Renal pelvis (tissue), 4 donors: Measurements from ENCODE around the gene ZFYVE9. TPM values are rescaled to one million over a fixed set of nuclear protein-coding genes. Genes with fewer than 3 reads are reported as not detected.

ENCODE experiments used
- DNase-seq: peaks from one replicate; pipeline ENCODE4 v3.0.0-alpha.2; 2013
- polyA plus RNA-seq, 3 donors: library from polyadenylated mRNA; unstranded; fragments of 120-200 nt; gene quantifications; one replicate each; pipeline ENCODE4 v1.2.1, GENCODE V29; 2013; ENCODE audit not compliant: insufficient read length in 3 of 3

The ZFYVE9 gene
- polyA plus RNA-seq, 3 donors = 31.3 to 34.7 (median 32.4) TPM

DNA sequence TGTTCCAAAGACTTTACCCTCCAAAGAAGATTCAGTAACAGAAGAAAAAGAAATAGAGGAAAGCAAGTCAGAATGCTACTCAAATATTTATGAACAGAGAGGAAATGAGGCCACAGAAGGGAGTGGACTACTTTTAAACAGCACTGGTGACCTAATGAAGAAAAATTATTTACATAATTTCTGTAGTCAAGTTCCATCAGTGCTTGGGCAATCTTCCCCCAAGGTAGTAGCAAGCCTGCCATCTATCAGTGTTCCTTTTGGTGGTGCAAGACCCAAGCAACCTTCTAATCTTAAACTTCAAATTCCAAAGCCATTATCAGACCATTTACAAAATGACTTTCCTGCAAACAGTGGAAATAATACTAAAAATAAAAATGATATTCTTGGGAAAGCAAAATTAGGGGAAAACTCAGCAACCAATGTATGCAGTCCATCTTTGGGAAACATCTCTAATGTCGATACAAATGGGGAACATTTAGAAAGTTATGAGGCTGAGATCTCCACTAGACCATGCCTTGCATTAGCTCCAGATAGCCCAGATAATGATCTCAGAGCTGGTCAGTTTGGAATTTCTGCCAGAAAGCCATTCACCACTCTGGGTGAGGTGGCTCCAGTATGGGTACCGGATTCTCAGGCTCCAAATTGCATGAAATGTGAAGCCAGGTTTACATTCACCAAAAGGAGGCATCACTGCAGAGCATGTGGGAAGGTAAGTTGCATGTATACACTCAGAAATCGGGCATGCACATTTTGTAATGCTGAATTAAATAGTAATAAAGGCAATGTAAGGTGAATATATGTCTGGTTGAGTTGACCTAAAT, 97.2 kb downstream of the ZFYVE9 start:
- no peak for DNase-seq

DNA sequence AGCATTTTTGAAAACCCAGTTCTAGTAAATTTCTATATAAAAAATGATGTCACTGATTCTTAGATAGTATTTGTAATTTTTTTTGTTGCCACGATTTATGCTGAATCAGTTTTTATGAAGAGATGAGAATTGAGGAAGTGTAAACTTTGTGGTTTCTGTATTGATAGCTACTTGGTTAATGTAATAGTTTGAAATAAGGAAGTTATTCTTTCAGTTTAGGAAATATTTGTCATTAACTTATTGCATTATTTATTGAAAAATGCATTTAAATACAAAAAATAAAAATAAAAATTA, 97.8 kb downstream of the ZFYVE9 start:
- DNase-seq = no peak

DNA sequence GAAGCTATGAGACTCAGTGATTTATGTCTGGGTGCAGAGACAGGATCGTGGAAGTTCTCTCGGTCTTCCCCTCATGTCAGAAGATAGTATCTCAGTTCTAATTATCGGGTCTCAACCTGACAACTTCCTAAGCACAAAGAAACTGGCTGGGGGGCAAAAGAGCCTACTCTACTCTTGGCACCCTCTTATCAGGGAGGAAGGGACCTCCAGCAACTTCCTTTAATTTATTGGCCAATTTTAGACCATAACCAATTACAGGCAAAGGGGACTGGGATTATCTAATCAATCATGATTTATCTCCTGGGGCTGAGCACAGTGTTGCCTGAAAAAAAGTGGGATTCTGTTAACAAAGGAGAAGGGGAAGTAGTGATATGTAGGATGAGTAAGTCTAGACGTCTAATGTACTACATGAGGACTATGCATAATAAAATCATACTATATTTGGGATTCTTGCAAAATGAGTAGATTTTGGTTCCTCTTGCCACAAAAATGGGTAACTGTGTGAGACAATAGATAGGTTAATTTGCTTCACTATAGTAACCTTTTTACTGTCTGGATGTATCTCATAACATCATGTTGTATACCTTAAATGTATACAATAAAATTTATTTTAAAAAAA, 98.8 kb downstream of the ZFYVE9 start:
- no peak for DNase-seq

DNA sequence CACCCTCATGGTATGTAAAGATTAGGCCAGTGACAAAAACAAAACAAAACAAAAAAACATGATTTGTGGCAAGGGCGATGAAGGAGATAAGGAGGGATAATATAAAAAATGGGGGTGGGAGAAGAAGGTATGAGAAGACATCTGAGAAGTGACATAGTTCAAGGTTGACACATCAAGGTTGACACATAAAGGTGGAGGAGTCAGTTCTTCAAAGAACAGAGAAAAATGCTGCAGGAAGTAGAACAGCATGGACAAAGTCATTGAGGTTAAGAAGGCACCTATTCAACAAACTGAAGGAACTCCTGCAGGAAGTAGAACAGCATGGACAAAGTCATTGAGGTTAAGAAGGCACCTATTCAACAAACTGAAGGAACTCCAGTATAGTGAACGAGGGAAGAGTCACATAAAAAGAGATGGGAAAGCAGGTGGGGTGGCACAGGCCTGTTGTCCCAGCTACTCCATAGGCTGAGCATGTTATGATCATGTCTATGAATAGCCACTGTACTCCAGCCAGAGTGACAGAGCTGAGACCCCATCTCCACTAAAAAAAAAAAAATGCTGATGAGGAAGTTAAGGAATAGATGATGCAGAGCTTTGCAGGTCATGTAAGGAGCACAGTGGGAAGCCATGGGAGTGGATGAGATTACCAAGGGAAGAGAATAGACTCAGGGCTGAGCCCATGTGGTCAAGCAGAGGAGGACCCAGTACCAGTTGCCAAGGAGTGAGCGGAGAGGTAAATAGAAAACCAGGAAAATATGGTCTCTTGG, 101.5 kb downstream of the ZFYVE9 start:
- DNase-seq = no peak

DNA sequence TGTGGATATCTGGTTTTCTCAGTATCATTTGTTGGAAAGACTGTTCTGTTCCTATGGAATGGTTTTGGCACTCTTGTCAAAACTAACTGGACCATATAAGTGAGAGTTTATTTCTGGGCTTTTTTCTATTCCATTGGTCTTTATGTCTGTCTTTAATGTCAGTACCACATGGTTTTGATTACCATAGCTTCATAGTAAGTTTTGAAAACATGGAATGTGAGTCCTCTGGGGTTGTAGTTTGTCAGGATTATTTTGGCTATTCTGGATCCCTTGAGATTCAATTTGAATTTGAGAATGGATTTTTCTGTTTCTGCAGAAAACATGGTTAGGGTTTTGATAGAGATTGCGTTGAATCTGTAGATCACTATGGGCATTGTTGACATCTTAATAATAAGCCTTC, 107.9 kb downstream of the ZFYVE9 start:
- DNase-seq = no peak

DNA sequence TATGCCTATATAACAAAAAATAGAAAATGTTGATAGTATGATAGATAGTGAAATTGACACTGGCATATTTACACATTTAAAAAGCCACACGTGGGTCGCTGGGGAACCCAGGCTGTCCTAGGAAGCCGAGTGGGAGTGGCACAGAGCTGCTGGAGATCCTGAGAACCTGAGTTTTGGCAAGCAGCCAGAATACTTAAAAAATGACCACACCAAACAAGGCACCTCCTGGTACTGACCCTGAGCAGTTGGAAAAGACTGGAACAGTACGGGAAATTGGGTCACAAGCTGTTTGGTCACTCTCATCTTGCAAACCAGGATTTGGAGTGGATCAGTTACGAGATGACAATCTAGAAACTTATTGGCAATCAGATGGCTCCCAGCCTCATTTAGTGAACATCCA, 111.5 kb downstream of the ZFYVE9 start:
- no peak for DNase-seq

DNA sequence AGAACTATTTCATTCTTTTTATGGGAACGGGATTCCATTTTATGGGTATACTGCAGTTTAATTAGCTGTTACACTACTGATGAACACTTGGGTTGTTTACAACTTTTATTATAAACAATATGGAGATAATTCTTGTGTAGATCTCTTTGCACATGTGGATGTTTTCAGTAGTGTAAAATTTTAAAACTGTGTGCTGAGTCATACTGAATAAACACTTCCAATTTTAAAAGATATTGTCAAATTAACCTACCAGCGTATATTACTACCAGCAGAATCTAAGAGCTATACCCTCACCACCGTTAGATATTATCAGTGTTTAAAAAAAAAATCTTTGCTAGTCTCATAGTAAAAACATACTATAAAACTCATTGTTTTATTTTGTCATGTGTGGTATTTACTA, 118.0 kb downstream of the ZFYVE9 start:
- DNase-seq = no peak

DNA sequence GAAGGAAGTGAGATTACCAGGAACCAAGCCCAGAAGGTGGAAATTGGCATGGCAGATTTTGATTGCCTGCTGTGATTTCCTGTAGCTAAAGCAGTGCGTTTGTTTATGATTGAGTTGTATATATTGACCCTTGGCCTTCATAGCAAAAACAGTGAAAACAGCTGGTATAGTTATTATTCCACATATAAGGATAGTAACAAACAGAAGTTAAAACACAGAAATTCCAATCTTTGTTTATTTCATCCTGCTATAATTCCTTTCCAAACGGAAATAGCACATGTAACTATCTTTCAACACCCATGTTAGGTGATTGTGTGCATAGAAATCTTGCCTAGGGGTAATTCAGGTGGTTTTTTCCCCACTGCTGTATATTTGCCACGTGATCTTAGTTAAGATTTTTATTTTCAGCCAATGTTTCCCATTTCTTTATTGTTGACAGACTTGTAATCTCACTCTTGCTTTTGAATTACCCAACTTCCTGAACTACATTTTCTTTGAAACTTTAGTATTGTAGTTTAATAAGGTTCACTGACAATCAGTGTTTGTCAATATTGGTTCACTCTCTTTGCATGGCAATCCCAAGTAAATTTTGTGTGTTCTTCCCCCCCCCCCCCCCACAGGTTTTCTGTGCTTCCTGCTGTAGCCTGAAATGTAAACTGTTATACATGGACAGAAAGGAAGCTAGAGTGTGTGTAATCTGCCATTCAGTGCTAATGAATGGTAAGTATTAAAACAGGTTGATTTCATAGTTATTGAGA, 121.4 kb downstream of the ZFYVE9 start:
- DNase-seq = no peak

DNA sequence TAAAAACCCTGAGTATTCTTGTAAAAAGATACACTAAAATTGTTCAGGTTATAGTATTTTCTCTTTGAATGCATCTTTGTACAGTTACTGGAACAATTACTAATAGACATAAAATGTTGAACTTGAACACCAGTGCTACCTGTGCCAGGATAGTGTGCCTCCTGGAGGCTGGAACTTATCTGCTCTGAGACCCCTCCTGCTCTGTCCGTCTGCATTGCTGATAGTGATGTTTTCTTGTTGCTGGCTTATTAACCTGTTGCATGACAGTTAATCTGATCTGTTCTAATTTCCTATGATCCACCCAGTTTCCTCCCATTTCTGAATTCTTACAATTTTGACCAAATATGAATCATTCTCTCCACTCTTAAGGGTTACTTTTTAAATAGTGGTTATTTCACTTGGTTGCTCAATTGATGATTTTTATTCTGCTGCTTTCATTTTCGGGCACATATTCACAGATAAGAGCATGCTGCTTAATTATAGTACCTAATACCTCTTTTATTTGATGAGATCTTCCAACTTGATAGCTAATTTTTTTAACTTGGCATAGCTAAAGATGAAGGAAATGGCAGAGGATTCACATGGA, 122.7 kb downstream of the ZFYVE9 start:
- DNase-seq = no peak

DNA sequence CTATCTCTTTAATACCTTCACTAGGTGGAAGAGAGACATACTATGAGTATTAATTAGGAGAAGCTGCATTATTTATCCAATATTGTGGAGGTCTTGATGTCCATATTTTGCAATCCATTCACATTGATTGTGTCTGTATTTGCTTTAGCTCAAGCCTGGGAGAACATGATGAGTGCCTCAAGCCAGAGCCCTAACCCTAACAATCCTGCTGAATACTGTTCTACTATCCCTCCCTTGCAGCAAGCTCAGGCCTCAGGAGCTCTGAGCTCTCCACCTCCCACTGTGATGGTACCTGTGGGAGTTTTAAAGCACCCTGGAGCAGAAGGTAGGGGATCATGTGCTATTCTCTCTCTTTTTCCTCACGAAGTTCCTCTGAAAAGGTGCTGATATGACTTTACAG, 124.6 kb downstream of the ZFYVE9 start:
- DNase-seq = no peak

DNA sequence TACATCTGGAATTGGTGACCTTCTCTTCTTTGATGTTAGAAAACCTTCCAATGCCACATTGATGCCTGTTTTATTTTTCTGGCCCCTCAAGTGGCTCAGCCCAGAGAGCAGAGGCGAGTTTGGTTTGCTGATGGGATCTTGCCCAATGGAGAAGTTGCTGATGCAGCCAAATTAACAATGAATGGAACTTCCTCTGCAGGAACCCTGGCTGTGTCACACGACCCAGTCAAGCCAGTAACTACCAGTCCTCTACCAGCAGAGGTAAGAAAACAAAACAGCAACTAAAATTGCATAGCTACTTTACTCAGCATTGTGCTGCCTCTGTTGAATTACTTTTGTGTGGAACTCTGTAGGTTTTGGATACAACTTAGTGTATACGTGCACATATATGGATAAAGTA, 126.5 kb downstream of the ZFYVE9 start:
- DNase-seq = no peak

DNA sequence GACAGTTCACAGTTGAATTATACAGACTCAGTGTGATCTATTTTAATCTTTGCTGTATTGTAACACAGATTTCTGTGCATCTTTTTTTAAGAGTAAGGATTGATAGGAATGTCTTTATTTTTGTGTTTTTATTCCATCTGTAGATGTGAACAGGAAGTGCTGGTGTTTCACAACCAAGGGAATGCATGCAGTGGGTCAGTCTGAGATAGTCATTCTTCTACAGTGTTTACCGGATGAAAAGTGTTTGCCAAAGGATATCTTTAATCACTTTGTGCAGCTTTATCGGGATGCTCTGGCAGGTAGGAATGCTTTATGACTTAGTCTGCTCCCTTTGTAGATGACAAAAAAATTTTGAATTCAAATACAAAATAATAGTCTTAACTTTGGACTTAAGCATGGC, 139.6 kb downstream of the ZFYVE9 start:
- no peak for DNase-seq

DNA sequence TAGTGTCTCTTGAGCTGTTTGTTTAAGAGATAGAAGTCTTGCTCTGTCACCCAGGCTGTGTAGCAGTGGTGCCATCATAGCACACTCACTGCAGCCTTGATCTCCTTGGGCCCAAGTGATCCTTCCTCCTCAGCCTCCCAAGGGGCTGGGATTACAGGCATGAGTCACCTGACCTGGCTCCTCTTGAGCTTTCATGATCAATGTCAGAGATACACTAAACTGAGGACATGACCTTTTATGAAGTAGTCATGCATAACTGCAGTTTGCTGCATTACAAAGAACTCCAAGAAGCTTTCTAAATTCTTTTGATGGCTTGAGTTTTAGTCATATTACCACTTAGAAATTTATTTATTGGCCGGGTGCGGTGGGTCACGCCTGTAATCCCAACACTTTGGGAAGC, 146.4 kb downstream of the ZFYVE9 start:
- DNase-seq = no peak

DNA sequence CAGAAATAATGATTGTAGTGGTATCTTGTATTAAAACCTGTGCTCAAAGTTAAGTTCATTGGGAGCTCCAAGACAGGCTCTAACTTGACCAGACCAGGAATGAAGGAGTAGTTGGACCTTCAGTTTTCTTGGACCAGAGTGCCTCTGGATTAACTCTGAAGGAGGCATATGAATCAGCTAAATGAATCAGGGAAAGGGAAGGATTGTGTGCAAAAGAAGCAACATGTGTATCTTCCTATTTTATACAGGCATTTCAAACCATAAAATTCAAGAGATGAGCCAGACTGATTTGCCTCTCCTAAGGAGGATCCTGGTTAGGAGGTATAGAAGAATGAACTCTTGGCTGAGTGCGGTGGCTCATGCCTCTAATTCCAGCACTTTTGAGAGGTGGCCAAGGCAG, 152.7 kb downstream of the ZFYVE9 start:
- DNase-seq = no peak

DNA sequence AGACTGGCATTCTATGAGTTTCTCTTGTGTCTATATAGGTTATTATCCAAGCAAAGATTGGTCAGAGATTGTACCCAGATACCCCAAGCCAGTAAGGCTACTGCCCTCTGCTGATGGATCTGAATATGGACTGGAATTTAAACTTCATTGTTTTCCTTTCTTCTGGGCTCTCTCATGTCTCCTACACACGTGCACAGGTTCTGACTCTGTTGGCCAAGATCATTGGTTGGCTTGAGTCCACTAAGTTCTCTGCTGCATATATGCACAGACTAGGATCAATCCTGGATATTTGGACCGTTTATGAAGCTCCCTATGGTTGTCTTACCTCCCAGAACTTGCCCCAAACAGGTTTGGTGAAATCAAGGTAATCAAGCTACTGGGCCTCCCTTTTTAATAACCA, 154.5 kb downstream of the ZFYVE9 start:
- peak; percentile 12 for DNase-seq

DNA sequence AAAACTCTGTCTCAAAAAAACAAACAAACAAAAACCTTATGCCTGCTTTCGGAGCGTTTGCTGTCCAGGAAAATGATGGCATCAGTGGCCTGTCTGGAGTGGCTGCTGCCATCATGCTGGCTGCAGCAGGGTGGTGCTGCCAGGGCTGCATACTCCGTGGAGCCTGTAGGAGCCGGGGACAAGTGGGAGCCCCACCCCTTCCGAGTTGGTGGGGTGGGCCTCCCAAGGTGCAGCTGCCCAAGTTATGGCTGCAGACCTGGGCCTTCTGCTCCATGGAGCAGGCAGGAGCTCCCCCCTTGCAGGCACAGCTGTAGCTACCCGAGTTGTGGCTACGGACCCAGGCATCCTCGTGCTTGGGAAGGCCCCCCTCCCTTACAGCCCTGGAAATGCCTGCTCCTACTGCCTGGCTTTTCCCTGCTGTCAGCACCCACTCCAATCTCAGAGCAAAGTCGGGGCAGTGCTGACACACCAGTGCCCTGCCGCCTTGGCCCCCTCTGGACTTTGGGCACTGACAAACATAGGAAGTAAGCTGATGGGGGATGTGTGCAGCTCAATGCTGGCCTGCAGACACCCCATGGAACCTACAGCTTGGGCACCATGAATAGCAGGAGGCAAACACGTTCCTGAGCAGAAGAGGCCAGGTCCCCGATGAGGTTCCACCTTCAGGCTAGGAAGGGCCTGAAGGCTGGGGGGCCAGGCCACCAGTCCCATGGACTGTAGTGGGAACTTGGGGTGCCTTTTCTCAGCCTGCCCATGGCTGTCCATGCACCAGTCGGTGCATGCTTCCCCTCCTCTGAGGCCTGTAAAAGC, 163.7 kb downstream of the ZFYVE9 start:
- no peak for DNase-seq

DNA sequence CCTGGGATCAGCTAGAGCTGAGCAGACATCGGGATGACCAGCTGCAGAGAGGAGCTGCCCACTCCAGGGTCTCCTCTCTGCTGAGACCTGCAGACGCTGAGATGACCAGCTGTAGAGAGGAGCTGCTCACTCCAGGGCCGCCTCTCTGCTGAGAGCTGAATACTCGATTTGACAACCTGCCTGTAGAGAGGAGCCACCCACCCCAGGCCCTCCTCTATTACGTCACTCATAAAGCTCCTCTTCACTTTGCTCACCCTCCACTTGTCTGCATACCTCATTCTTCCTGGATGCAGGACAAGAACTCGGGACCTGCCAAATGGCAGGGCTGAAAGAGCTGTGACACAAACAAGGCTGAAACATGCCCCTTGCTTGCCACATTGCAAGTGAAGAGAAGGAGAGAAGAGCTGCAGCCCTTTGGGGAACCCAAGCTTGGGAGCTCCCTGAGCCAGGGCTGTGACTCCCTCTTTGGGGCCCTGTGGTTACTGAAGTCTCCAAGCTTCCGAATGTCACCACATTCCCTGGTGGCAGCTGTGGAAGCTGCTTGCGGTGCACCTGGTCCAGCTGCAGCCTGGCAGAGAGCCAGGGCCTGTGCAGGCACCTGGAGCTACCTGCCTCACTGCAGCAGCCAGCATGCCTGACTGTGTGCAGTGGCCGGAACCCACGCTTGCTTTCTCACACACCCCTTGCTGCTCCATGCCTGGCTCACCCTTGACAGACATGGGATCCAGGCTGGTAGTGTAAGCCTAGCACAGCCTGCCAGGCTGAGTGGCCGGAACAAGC, 164.5 kb downstream of the ZFYVE9 start:
- no peak for DNase-seq

DNA sequence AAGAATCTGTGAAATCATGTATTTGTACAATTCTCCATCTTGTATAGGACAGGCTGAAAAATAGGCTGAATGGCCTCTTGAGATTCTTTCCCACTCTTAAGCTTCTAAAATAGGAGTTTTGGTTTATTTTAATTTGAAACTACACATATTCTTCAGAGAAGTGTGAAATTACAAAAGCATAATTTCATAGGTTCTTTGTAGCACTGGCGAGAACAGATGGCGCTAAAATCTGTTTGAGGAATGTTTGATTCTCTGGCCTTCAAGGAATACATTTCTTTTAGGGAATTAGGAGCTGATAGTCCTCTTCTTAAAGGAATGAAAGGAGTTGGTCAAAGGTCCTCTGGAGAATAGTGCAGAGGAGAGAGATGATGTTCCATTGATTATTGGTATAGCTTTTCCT, 179.2 kb downstream of the ZFYVE9 start:
- no peak for DNase-seq

DNA sequence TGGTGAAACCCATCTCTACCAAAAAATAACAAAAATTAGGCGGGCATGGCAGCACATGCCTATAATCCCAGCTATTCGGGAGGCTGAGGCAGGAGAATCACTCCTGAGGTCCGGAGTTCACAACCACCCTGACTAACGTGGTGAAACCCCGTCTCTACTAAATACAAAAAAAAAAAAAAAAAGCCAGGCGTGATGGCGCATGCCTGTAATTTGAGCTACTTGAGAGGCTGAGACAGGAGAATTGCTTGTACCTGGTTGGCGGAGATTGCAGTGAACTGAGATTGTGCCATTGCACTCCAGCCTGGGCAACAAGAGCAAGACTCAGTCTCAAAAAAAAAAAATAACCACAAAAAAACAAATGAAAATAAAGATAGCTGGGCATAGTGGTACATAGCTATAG, 181.8 kb downstream of the ZFYVE9 start:
- DNase-seq = no peak

DNA sequence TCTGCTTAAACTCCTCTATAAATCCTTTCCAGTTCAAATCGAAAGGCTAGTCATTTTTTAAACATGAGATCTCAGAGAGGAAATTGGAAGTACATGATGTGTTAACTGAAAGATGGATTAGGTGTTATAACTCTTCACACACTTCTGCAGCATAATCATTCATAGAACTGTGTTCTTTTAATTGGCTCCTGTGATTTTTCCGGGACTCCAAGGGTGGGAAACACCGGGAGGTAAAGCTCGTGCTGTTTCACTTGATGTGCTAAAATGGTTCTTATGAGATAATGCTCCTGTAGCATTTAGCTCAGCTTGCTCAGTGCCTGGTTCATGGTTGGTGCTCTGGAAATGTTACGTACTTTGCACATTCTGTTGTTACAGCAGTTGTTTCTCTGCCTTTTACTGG, 183.9 kb downstream of the ZFYVE9 start:
- no peak for DNase-seq
